GM12891 (cell line): ENCODE data around the gene SPINK13.

Experiments used
- POLR2A ChIP-seq: IDR thresholded peaks from 2 replicates; pipeline ENCODE4 v1.6.1; 2011; ENCODE audit warnings: low read depth, low read length, control low read depth
- POLR2AphosphoS5 ChIP-seq: IDR thresholded peaks from 2 replicates; pipeline ENCODE4 v1.6.1; 2011; ENCODE audit warnings: low read depth, low read length, control low read depth
- SPI1 ChIP-seq: IDR thresholded peaks from 2 replicates; pipeline ENCODE4 v1.6.1; 2011; ENCODE audit warnings: low read depth, low read length, control low read depth
- TAF1 ChIP-seq: IDR thresholded peaks from 2 replicates; pipeline ENCODE4 v1.6.1; 2011; ENCODE audit warnings: low read depth, low read length, control low read depth

DNA sequence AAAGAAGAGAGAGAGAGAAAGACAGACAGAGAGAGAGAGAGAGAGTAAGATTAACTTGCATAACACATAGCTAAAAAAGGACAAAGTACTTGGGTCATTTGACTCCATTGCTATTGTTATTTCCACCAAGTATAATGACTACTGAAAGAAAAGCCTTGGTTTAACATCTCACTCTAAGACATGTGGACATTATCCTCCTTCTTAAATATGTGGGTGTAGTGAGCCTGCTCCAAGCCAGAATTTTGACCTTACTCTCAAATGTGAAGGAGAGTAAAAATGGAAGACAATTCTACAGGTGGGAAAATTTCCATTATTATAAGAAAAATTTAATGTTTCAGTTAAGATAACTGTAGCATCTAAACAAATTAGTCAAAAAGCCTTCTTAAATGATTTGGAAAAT, 38.8 kb upstream of the SPINK13 start:
- no peak for TF ChIP-seq TAF1
- TF ChIP-seq POLR2A = no peak
- TF ChIP-seq POLR2AphosphoS5 = no peak
- TF ChIP-seq SPI1 = no peak
